ENCODE data around the gene VPS13D. TPM values are rescaled to one million over a fixed set of nuclear protein-coding genes. Genes with fewer than 3 reads are reported as not detected.

VPS13D gene
- total and polyA plus RNA-seq, 2 donors (not counting 3 experiments of a cell fraction or from before 2014, with no cell fraction given) = 13.6 to 48.5 TPM

GRCh38 chr1:12556368-12556930 lies 326.6 kb downstream of the VPS13D start:
- H3K79me2 ChIP-seq (ENCODE audit: control insufficient read depth, insufficient read depth, low read length) = no peaks in the 10 kb centered on the region
- dilution Hi-C loops (cut with MboI; ENCODE audit: extremely low pct_ligation_motif_present, low sequenced_read_pairs) = no loop called here
- H3K36me3 ChIP-seq (ENCODE audit: control insufficient read depth in 2 of 2, extremely low read depth in 1 of 2, insufficient read depth in 2 of 2, low read length in 2 of 2) = no peaks in the 10 kb centered on the region
- H4K20me1 ChIP-seq (replicated peaks; ENCODE audit: control insufficient read depth, extremely low read depth, insufficient read depth, low read length) = no peaks in the 10 kb centered on the region
- no peak overlapping the region for H3K9ac ChIP-seq (replicated peaks; ENCODE audit: extremely low read depth, insufficient read depth, low read length)
- no peak for FAIRE-seq
- no peaks in the 10 kb centered on the region for H3K27me3 ChIP-seq (ENCODE audit: control insufficient read depth in 2 of 2, insufficient read depth in 2 of 2, low read length in 2 of 2)
- H3K4me3 ChIP-seq (replicated peaks in 1 of 3; ENCODE audit: insufficient read depth in 1 of 3, low read depth in 1 of 3, low read length in 3 of 3) = no peak overlapping the region
- DNase-seq (ENCODE audit: low read depth, low spot score) = no peak
- no peaks in the 10 kb centered on the region for H3K9me1 ChIP-seq (replicated peaks; ENCODE audit: control insufficient read depth, extremely low read depth, insufficient read depth, low read length)
- H3K4me2 ChIP-seq (ENCODE audit: insufficient read depth, low read length) = no peak overlapping the region
- no peaks in the 10 kb centered on the region for H3K9me3 ChIP-seq (replicated peaks; ENCODE audit: control insufficient read depth, insufficient read depth, low read length)
- TF ChIP-seq POLR2A (IDR thresholded peaks at IDR 0.05; ENCODE audit: low read depth, low read length) (no peak), CTCF (IDR thresholded peaks at IDR 0.05; ENCODE audit: extremely low read depth in 1 of 2, insufficient read depth in 1 of 2, low read depth in 1 of 2, low read length in 2 of 2) (no peak), MYC (IDR thresholded peaks at IDR 0.05; ENCODE audit: low read depth, low read length) (no peak), JUN (IDR thresholded peaks at IDR 0.05; ENCODE audit: borderline replicate concordance, insufficient read depth, insufficient read length, low read depth) (no peak), FOS (IDR thresholded peaks at IDR 0.05; ENCODE audit: borderline replicate concordance, insufficient read depth, low read length) (no peak), POLR2AphosphoS5 (IDR thresholded peaks at IDR 0.05; ENCODE audit: insufficient read depth, low read depth, low read length) (no peak), MAX (IDR thresholded peaks at IDR 0.05; ENCODE audit: insufficient read depth, insufficient read length) (no peak), GATA2 (IDR thresholded peaks at IDR 0.05; ENCODE audit: insufficient read depth, insufficient read length, low read depth, low read length) (no peak), EZH2 (IDR thresholded peaks at IDR 0.05; ENCODE audit: borderline replicate concordance, low read depth, low read length, severe bottlenecking) (no peak)
- no peak overlapping the region for H3K27ac ChIP-seq (ENCODE audit: insufficient read depth, low read depth, low read length)
- CTCF ChIA-PET = interaction anchor here (0.7 kb wide), 1 partner anchor 39 kb away, joined by 4 read pairs; no protein-coding TSS in a partner anchor
- no TSS peak for BruUV-seq (replicated peaks)
- intact Hi-C loops (cut with micrococcal nuclease) = no loop called here
- POLR2A ChIA-PET = no interaction called here
- H2AFZ ChIP-seq (ENCODE audit: low read depth, low read length) = no peak overlapping the region
- no peaks in the 10 kb centered on the region for H3K4me1 ChIP-seq (ENCODE audit: control insufficient read depth, extremely low read depth, insufficient read depth, low read length)

Data from endothelial cell of umbilical vein (primary cell).